Endothelial cell of umbilical vein (primary cell): Measurements from ENCODE around the gene QSOX2. TPM values are rescaled to one million over a fixed set of nuclear protein-coding genes. Genes with fewer than 3 reads are reported as not detected.

ENCODE experiments used
- BruUV-seq: library from RNA; stranded (reverse); fragments of 400-500 nt; replicated peaks from 2 replicates; lab custom pipeline; 2021; lab: Mats Ljungman, UMichigan
- CTCF ChIA-PET: fragments of 300-600, 350-600 bp; sonication (Branson Sonifier 250); formaldehyde crosslinking; loops from one replicate; lab custom pipeline; 2021; ENCODE audit warnings: antibody characterized with exemption, inconsistent platforms; lab: Charles Lee
- POLR2A ChIA-PET: fragments of 300-600, 350-600 bp; sonication (Branson Sonifier 250); formaldehyde crosslinking; loops from one replicate; lab custom pipeline; 2021; ENCODE audit warnings: antibody characterized with exemption, inconsistent platforms; lab: Charles Lee
- DNase-seq: peaks from one replicate; pipeline ENCODE4 v3.0.0-alpha.2; 2011; ENCODE audit warnings: low read depth, low spot score
- FAIRE-seq: peaks from 2 replicates; lab custom pipeline; 2011; peaks lifted over from hg19 to GRCh38; lab: Jason Lieb, UNC
- H2AFZ ChIP-seq: 2 replicates; pipeline ENCODE4 v1.6.0; 2012; ENCODE audit warnings: low read depth, low read length, control low read depth, inconsistent platforms
- H3K27ac ChIP-seq: 2 replicates; pipeline ENCODE4 v1.5.1; 2011; ENCODE audit warnings: low read depth, mild to moderate bottlenecking, control low read depth, low read length, moderate library complexity; ENCODE audit not compliant: insufficient read depth
- H3K27me3 ChIP-seq, 2 experiments: 2 replicates each; pipeline versions ENCODE4 v1.6.0 to v1.6.1; 2011; ENCODE audit warnings: low read length in 2 of 2, mixed read lengths in 1 of 2; ENCODE audit not compliant: control insufficient read depth in 2 of 2, insufficient read depth in 2 of 2
- H3K36me3 ChIP-seq, 2 experiments: 2 replicates in 1 of 2; 3 replicates in 1 of 2; pipeline ENCODE4 v1.5.1; 2011; ENCODE audit warnings: low read length in 2 of 2, mild to moderate bottlenecking in 1 of 2, moderate library complexity in 1 of 2; ENCODE audit not compliant: control insufficient read depth in 2 of 2, insufficient read depth in 2 of 2; ENCODE audit errors: extremely low read depth in 1 of 2
- H3K4me1 ChIP-seq: 3 replicates; pipeline ENCODE4 v1.5.1; 2011; ENCODE audit warnings: mild to moderate bottlenecking, low read length; ENCODE audit not compliant: control insufficient read depth, insufficient read depth; ENCODE audit errors: extremely low read depth
- H3K4me2 ChIP-seq: 2 replicates; pipeline ENCODE4 v1.6.1; 2011; ENCODE audit warnings: low read length, control low read depth, mixed read lengths; ENCODE audit not compliant: insufficient read depth
- H3K4me3 ChIP-seq, 3 experiments: fragments of 200-600 bp in 1 of 3; sonication (generic), shearing (Covaris generic) in 1 of 3; replicated peaks in 1 of 3; 2 replicates each; pipeline ENCODE4 v1.5.1; 2011 to 2016; ENCODE audit warnings: control low read depth in 3 of 3, low read length in 3 of 3, mild to moderate bottlenecking in 2 of 3, inconsistent platforms in 1 of 3, low read depth in 1 of 3, moderate library complexity in 1 of 3; ENCODE audit not compliant: insufficient read depth in 1 of 3
- H3K79me2 ChIP-seq: 2 replicates; pipeline ENCODE4 v1.6.0; 2012; ENCODE audit warnings: low read length, inconsistent platforms; ENCODE audit not compliant: control insufficient read depth, insufficient read depth
- H3K9ac ChIP-seq: replicated peaks from 2 replicates; pipeline ENCODE3; 2011; ENCODE audit warnings: low read length, control low read depth; ENCODE audit not compliant: insufficient read depth; ENCODE audit errors: extremely low read depth
- H3K9me1 ChIP-seq: replicated peaks from 3 replicates; pipeline ENCODE4 v1.6.0; 2011; ENCODE audit warnings: mild to moderate bottlenecking, low read length; ENCODE audit not compliant: control insufficient read depth, insufficient read depth; ENCODE audit errors: extremely low read depth
- H3K9me3 ChIP-seq: replicated peaks from 2 replicates; pipeline ENCODE4 v1.5.1; 2012; ENCODE audit warnings: low read length, inconsistent platforms; ENCODE audit not compliant: control insufficient read depth, insufficient read depth
- H4K20me1 ChIP-seq: replicated peaks from 2 replicates; pipeline ENCODE3; 2011; ENCODE audit warnings: mild to moderate bottlenecking, low read length; ENCODE audit not compliant: control insufficient read depth, insufficient read depth; ENCODE audit errors: extremely low read depth
- EZH2 ChIP-seq: IDR thresholded peaks from 2 replicates; pipeline ENCODE4 v1.6.1; 2012; ENCODE audit warnings: borderline replicate concordance, low read depth, mild to moderate bottlenecking, moderate library complexity, low read length, inconsistent platforms; ENCODE audit not compliant: severe bottlenecking
- FOS ChIP-seq: IDR thresholded peaks from 2 replicates; pipeline ENCODE4 v1.6.1; 2011; ENCODE audit warnings: mild to moderate bottlenecking, low read length, moderate library complexity, borderline replicate concordance; ENCODE audit not compliant: insufficient read depth
- GATA2 ChIP-seq: IDR thresholded peaks from 2 replicates; pipeline ENCODE4 v1.7.0; 2011; ENCODE audit warnings: low read depth, mild to moderate bottlenecking, moderate library complexity, mixed read lengths, low read length; ENCODE audit not compliant: insufficient read length, insufficient read depth
- JUN ChIP-seq: IDR thresholded peaks from 2 replicates; pipeline ENCODE4 v1.6.1; 2011; ENCODE audit warnings: borderline replicate concordance, low read depth; ENCODE audit not compliant: insufficient read length, insufficient read depth
- MYC ChIP-seq: IDR thresholded peaks from one replicate; pipeline ENCODE4 v1.6.1; 2011; ENCODE audit warnings: mild to moderate bottlenecking, low read depth, low read length
- POLR2A ChIP-seq: IDR thresholded peaks from 2 replicates; pipeline ENCODE4 v1.6.1; 2012; ENCODE audit warnings: low read depth, mild to moderate bottlenecking, control low read depth, low read length
- POLR2AphosphoS5 ChIP-seq: IDR thresholded peaks from 2 replicates; pipeline ENCODE4 v1.6.1; 2012; ENCODE audit warnings: low read depth, mild to moderate bottlenecking, control low read depth, low read length, moderate library complexity; ENCODE audit not compliant: insufficient read depth
- dilution Hi-C: fragments of 300-500 bp; cut with MboI; formaldehyde crosslinking; loops from one replicate; pipeline ENCODE4 v1.15.0; 2019; ENCODE audit warnings: low sequenced_read_pairs; ENCODE audit not compliant: extremely low pct_ligation_motif_present
- intact Hi-C: fragments of 100-400 bp; cut with micrococcal nuclease; formaldehyde crosslinking; loops from one replicate; pipeline ENCODE4 v1.10.0; 2022
- polyA plus RNA-seq, 4 experiments: library from polyadenylated mRNA; depleted of rRNA in 3 of 4; stranded (reverse) in 3 of 4; unstranded in 1 of 4; fragments of >200 nt; gene quantifications; 2 replicates each; pipeline versions ENCODE4 v1.2.1 to v1.2.3, GENCODE V29; 2011 to 2012; ENCODE audit warnings: missing spikeins in 1 of 4
- total RNA-seq: library from RNA; stranded (reverse); gene quantifications from 2 replicates; pipeline ENCODE4 v1.2.3, GENCODE V29; 2021
- TF ChIP-seq, protein P1 (sequence below), 2 donors: IDR thresholded peaks; 1 replicate in 1 of 2; 2 replicates in 1 of 2; pipeline ENCODE4 v1.5.1; 2011; ENCODE audit warnings: low read length in 2 of 2, mild to moderate bottlenecking in 2 of 2, moderate library complexity in 2 of 2, control low read depth in 1 of 2, inconsistent platforms in 1 of 2, low read depth in 1 of 2; ENCODE audit not compliant: insufficient read depth in 1 of 2; ENCODE audit errors: extremely low read depth in 1 of 2
- TF ChIP-seq, protein P2 (sequence below): IDR thresholded peaks from 2 replicates; pipeline ENCODE4 v1.6.1; 2011; ENCODE audit not compliant: insufficient read depth, insufficient read length

QSOX2 gene
- total and polyA plus RNA-seq, 2 donors (not counting 3 experiments of a cell fraction or from before 2014, with no cell fraction given), result 16.4 to 23.4 TPM

DNA sequence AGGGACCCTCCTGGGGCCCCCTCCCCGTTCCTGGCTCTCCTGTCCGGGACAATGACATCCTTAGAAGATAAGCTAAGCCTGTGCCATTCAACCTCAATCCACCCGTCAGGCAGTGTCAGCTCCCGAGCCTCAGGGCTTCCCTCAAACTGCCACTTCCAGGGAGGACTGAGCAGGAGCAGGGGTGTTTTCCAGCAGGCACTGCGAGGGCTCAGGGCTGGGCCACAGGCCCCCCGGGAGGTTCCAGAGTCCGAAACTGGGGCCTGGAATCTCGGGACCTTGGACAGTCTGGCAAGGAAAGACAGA, 66.9 kb downstream of the QSOX2 start:
- H3K36me3 ChIP-seq, result no peaks in the 10 kb centered on the region
- no peak for TF ChIP-seq MYC
- BruUV-seq, result no TSS peak
- H3K27ac ChIP-seq, result no peak overlapping the region
- no peaks in the 10 kb centered on the region for H3K4me1 ChIP-seq
- no peak overlapping the region for H3K4me2 ChIP-seq
- H3K9me1 ChIP-seq, result no peaks in the 10 kb centered on the region
- H3K27me3 ChIP-seq, result no peaks in the 10 kb centered on the region
- no peaks in the 10 kb centered on the region for H3K9me3 ChIP-seq
- DNase-seq (no peak), FAIRE-seq (no peak)
- no peaks in the 10 kb centered on the region for H4K20me1 ChIP-seq
- ChIA-PET CTCF (interaction anchor here (1.0 to 1.7 kb wide), 2 partner anchors 8 to 88 kb away, joined by 3 to 4 read pairs; no protein-coding TSS in a partner anchor), POLR2A (no interaction called here)
- intact Hi-C loops, result no loop called here
- no peak overlapping the region for H3K9ac ChIP-seq
- H2AFZ ChIP-seq, result no peak overlapping the region
- H3K79me2 ChIP-seq, result no peaks in the 10 kb centered on the region
- dilution Hi-C loops, result no loop called here
- no peak overlapping the region for H3K4me3 ChIP-seq

DNA sequence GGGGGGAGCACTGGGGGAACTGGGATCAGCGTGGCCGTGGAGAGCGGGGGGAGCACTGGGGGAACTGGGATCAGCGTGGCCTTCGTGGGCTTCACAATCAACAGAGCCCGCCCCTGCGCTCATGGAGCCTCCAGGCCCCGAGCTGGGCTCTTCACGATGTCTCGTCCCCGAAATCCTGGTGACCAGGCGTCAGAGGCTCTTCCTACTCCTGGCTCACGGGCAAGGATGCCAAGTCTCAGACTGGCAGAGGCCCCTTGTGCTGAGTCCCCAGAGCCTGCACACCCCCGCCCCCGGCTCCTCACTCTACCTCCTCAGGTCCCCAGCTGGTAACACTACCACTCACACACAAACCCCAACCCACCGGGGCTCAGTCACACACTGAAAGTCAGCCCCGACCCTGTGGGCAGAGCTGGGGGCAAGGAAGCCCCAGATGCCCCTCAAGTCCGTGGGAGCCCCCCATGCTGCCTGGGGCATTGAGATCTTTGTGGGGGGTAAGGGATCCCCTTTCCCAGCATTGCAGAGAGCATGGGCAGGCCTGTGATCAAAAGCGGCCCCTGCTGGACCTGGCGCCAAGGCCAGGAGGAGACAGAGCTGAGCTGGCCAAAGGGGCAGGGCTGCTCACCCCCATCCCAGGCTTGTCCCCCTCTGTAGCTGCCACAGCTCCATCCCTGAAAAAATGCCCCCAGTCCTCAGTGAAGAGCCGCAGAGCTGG, 67.4 kb downstream of the QSOX2 start:
- Histone ChIP-seq H3K27ac (no peak overlapping the region), H3K9me3 (no peaks in the 10 kb centered on the region), H3K4me2 (no peak overlapping the region), H2AFZ (no peak overlapping the region), H3K9ac (no peak overlapping the region), H3K79me2 (no peaks in the 10 kb centered on the region), H3K4me3 (no peak overlapping the region), H4K20me1 (no peaks in the 10 kb centered on the region), H3K4me1 (no peaks in the 10 kb centered on the region), H3K9me1 (no peaks in the 10 kb centered on the region), H3K27me3 (no peaks in the 10 kb centered on the region), H3K36me3 (no peaks in the 10 kb centered on the region)
- intact Hi-C loops, result no loop called here
- ChIA-PET POLR2A (no interaction called here), CTCF (interaction anchor here (1.0 to 1.7 kb wide), 2 partner anchors 8 to 89 kb away, joined by 3 to 4 read pairs; no protein-coding TSS in a partner anchor)
- no peak for FAIRE-seq
- DNase-seq, result no peak
- dilution Hi-C loops, result no loop called here
- TF ChIP-seq, protein P1, sequence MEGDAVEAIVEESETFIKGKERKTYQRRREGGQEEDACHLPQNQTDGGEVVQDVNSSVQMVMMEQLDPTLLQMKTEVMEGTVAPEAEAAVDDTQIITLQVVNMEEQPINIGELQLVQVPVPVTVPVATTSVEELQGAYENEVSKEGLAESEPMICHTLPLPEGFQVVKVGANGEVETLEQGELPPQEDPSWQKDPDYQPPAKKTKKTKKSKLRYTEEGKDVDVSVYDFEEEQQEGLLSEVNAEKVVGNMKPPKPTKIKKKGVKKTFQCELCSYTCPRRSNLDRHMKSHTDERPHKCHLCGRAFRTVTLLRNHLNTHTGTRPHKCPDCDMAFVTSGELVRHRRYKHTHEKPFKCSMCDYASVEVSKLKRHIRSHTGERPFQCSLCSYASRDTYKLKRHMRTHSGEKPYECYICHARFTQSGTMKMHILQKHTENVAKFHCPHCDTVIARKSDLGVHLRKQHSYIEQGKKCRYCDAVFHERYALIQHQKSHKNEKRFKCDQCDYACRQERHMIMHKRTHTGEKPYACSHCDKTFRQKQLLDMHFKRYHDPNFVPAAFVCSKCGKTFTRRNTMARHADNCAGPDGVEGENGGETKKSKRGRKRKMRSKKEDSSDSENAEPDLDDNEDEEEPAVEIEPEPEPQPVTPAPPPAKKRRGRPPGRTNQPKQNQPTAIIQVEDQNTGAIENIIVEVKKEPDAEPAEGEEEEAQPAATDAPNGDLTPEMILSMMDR (IDR thresholded peaks at IDR 0.05; ENCODE audit: extremely low read depth in 1 of 2, insufficient read depth in 1 of 2, low read depth in 1 of 2, low read length in 2 of 2), result no peak
- TF ChIP-seq POLR2A (no peak), EZH2 (no peak), FOS (no peak), MYC (no peak), GATA2 (no peak), POLR2AphosphoS5 (no peak), JUN (no peak)
- TF ChIP-seq, protein P2, sequence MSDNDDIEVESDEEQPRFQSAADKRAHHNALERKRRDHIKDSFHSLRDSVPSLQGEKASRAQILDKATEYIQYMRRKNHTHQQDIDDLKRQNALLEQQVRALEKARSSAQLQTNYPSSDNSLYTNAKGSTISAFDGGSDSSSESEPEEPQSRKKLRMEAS, result no peak
- no TSS peak for BruUV-seq
